H1 (cell line): ENCODE data around the gene CARD18. TPM values are rescaled to one million over a fixed set of nuclear protein-coding genes. Genes with fewer than 3 reads are reported as not detected.

Experiments used
- polyA plus RNA-seq, 7 experiments: library from polyadenylated mRNA; depleted of rRNA in 3 of 7; stranded (reverse) in 5 of 7; unstranded in 2 of 7; fragments of >200 nt in 5 of 7; fragments of 200-250 nt in 2 of 7; gene quantifications; 1 replicate in 5 of 7; 2 replicates in 1 of 7; 4 replicates in 1 of 7; pipeline versions ENCODE4 v1.2.1 to v1.2.3, GENCODE V29; 2011 to 2013; ENCODE audit warnings: missing spikeins in 2 of 7, mixed read lengths in 2 of 7
- total RNA-seq: library from RNA; stranded (reverse); fragmentation: NEBNext Ultra II Directional; extraction: Animal tissue kit (Norgen Biotek cat#: 25700); gene quantifications from 2 replicates; pipeline ENCODE4 v1.2.1, GENCODE V29; 2021

The CARD18 gene
- total and polyA plus RNA-seq, 2 of the 8 experiments (the other 6 are each of a cell fraction or from before 2014, with no cell fraction given), result not detected

Other genes with a start within 250 kb of the CARD18 start
- not detected in 2 replicates for gene CASP12, start 241.3 kb downstream of the CARD18 start, total RNA-seq
- gene CASP12, start 241.3 kb downstream of the CARD18 start, polyA plus RNA-seq (2011; rRNA removed), result not detected in 2 replicates
- gene CASP4, start 171.2 kb downstream of the CARD18 start, total RNA-seq, result not detected in 2 replicates
- gene CASP4, start 171.2 kb downstream of the CARD18 start, polyA plus RNA-seq (2011; rRNA removed), result 0.05 and 0.09 TPM in 2 replicates
- gene CASP5, start 116.6 kb downstream of the CARD18 start, total RNA-seq, result not detected in 2 replicates
- not detected in 2 replicates for gene CASP5, start 116.6 kb downstream of the CARD18 start, polyA plus RNA-seq (2011; rRNA removed)
- gene CASP1, start 104.6 kb downstream of the CARD18 start, total RNA-seq, result not detected in 2 replicates
- not detected in 2 replicates for gene CASP1, start 104.6 kb downstream of the CARD18 start, polyA plus RNA-seq (2011; rRNA removed)
- not detected in 2 replicates for gene CARD16, start 94.4 kb downstream of the CARD18 start, total RNA-seq
- gene CARD16, start 94.4 kb downstream of the CARD18 start, polyA plus RNA-seq (2011; rRNA removed), result not detected in 2 replicates